ENCODE data around the gene CCDC188.

The CCDC188 gene

GRCh38 chr22:20102203-20102780 lies 48.6 kb downstream of the CCDC188 start:
- no peak for DNase-seq

GRCh38 chr22:20101638-20102037 lies 49.2 kb downstream of the CCDC188 start:
- DNase-seq = no peak

DNA sequence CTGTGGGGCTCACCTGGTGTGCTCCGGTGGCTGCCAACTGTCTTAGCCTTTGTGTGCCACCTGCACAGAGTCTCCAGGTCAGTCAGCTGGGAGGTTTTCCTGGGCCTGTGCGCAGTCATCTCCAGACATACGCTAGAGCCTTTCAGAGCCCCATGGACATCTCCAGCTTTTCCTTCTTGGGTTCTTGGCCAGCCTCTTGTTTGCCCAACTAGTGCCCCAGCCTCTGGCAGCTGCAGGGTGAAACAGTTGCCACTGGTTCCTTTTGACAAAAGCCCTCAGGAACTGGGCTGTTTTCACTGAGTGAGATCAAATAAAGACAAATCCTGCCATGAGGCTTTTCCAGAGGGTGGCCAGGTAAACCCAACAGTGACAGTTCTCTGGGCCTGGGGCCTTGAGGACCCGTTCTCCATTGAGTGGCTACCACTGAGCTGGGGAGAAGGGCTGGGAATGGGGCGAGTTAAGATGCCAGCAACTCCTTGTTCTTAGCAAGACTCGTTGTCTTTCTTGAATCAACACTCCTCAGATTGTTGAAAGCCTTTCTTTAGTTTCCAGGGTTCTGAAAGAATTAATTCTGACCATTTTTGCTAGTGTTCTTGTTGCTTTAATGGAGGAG lies 51.6 kb downstream of the CCDC188 start:
- no peak for DNase-seq
